ENCODE results near the gene LRCH1.

DNA sequence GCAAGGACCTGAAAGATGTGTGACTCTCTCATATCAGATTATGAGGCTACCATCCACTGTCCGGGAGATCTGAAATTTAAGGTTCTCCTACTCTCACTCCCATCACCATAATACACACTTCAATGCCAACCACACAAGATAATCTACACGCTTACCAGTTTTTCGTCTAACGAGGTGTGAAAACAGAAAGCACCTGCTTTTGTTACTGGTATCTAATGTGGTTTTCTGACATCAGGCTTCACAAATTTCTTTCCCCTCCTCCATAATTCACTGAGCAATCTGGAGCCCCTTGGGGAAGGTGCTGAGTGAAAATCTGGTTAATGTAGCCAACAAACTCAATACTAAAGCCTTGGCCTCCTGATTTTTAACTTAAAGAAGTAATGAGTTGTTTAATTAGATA lies 10.1 kb upstream of the LRCH1 start:
- TF ChIP-seq, protein P1, sequence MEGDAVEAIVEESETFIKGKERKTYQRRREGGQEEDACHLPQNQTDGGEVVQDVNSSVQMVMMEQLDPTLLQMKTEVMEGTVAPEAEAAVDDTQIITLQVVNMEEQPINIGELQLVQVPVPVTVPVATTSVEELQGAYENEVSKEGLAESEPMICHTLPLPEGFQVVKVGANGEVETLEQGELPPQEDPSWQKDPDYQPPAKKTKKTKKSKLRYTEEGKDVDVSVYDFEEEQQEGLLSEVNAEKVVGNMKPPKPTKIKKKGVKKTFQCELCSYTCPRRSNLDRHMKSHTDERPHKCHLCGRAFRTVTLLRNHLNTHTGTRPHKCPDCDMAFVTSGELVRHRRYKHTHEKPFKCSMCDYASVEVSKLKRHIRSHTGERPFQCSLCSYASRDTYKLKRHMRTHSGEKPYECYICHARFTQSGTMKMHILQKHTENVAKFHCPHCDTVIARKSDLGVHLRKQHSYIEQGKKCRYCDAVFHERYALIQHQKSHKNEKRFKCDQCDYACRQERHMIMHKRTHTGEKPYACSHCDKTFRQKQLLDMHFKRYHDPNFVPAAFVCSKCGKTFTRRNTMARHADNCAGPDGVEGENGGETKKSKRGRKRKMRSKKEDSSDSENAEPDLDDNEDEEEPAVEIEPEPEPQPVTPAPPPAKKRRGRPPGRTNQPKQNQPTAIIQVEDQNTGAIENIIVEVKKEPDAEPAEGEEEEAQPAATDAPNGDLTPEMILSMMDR (IDR thresholded peaks at IDR 0.05; ENCODE audit: borderline replicate concordance, extremely low read depth, low read length, poor library complexity, severe bottlenecking): no peak
- TF ChIP-seq EZH2 (IDR thresholded peaks at IDR 0.05; ENCODE audit: borderline replicate concordance, low read depth, low read length, severe bottlenecking): no peak
